Measurements from ENCODE around the gene TUSC2. TPM values are rescaled to one million over a fixed set of nuclear protein-coding genes. Genes with fewer than 3 reads are reported as not detected.

Gene TUSC2
- total and polyA plus RNA-seq, 7 donors, result 23.2 to 54.7 (median 35.5) TPM

DNA sequence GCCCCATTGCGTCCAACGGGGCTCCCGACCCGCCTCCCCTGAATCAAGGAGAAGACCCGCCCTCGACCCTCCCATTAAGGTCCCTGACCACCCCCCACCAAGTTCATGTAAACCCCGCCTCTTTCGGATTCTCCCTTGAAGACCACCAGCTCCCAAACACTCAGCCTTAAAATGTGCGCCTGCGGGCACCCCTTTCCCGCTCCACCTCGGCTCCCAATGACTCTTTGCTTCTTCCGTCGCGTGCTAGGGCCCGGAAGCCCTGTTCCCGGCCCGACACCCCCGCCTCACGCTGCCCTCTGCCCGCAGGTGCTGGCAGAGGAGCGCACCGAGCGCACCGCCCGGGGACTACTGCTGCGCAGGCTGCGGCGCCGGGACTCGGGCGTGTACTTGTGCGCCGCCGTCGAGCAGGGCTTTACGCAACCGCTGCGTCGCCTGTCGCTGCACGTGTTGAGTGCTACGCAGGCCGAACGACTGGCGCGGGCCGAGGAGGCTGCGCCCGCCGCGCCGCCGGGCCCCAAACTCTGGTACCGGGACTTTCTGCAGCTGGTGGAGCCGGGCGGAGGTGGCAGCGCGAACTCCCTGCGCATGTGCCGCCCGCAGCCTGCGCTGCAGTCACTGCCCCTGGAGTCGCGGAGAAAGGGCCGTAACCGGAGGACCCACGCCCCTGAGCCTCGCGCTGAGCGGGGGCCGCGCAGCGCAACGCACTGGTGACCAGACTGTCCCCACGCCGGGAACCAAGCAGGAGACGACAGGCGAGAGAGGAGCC lies 51.8 kb downstream of the TUSC2 start:
- peaks cover 0 to 31% (median 20%) of the 10 kb centered on the region in 4 donors for H3K4me1 ChIP-seq
- H3K4me3 ChIP-seq, result no peak overlapping the region
- H3K27me3 ChIP-seq, result peaks cover 0 to 21% (median 0%) of the 10 kb centered on the region in 3 donors
- H3K27ac ChIP-seq, result no peak overlapping the region
- intact Hi-C loops (cut with DNase I), result no loop called here
- H3K36me3 ChIP-seq, result peaks cover 0 to 11% (median 0%) of the 10 kb centered on the region in 4 donors
- no peak for TF ChIP-seq POLR2A (IDR thresholded peaks at IDR 0.05)
- TF ChIP-seq, protein P1, sequence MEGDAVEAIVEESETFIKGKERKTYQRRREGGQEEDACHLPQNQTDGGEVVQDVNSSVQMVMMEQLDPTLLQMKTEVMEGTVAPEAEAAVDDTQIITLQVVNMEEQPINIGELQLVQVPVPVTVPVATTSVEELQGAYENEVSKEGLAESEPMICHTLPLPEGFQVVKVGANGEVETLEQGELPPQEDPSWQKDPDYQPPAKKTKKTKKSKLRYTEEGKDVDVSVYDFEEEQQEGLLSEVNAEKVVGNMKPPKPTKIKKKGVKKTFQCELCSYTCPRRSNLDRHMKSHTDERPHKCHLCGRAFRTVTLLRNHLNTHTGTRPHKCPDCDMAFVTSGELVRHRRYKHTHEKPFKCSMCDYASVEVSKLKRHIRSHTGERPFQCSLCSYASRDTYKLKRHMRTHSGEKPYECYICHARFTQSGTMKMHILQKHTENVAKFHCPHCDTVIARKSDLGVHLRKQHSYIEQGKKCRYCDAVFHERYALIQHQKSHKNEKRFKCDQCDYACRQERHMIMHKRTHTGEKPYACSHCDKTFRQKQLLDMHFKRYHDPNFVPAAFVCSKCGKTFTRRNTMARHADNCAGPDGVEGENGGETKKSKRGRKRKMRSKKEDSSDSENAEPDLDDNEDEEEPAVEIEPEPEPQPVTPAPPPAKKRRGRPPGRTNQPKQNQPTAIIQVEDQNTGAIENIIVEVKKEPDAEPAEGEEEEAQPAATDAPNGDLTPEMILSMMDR (IDR thresholded peaks at IDR 0.05), result no peak
- no peak for TF ChIP-seq POLR2AphosphoS5 (IDR thresholded peaks at IDR 0.05)
- no peak for DNase-seq
- 47 to 85% methylated on average over 79 of the region's 79 CpGs for WGBS, 2 donors
- no peaks in the 10 kb centered on the region for H3K9me3 ChIP-seq

DNA sequence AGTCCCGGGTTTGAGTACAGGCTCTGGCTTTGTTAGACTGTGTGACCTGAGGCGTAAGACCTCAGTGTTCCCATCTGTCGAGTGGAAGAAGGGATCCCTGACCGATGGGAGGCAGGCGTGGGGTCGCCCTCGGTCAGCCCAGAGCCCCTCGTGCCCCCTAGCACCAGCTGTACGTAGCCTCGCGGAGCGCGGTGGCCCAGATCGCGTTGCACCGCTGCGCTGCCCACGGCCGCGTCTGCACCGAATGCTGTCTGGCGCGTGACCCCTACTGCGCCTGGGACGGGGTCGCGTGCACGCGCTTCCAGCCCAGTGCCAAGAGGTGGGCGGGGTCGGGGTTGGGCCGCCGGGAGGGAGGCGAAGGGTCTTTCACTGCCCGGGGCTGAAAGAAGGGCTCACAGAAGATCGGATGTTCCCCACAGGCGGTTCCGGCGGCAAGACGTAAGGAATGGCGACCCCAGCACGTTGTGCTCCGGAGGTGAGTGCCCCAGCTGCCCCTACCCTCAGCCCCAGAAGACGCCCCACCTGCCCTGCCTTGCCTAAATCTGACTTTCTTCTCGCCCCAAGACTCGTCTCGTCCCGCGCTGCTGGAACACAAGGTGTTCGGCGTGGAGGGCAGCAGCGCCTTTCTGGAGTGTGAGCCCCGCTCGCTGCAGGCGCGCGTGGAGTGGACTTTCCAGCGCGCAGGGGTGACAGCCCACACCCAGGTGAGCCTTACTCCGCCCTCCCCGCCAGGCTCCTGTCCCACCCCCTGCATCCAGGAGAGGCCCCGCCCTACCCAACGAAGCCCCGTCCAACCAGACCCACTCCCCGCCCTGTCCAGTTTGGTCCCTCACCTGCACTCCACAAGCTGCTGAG lies 52.7 kb downstream of the TUSC2 start:
- H3K4me1 ChIP-seq, result peaks cover 0 to 33% (median 20%) of the 10 kb centered on the region in 4 donors
- no peak overlapping the region for H3K27ac ChIP-seq
- H3K4me3 ChIP-seq, result no peak overlapping the region
- no peak for TF ChIP-seq POLR2AphosphoS5 (IDR thresholded peaks at IDR 0.05)
- TF ChIP-seq POLR2A (IDR thresholded peaks at IDR 0.05), result no peak
- no peak for TF ChIP-seq EP300 (IDR thresholded peaks at IDR 0.05)
- TF ChIP-seq, protein P1 (IDR thresholded peaks at IDR 0.05), result no peak
- peak; percentile 64 for DNase-seq
- no peaks in the 10 kb centered on the region for H3K9me3 ChIP-seq
- peaks cover 0 to 21% (median 0%) of the 10 kb centered on the region in 3 donors for H3K27me3 ChIP-seq
- WGBS, 2 donors, result 46 to 80% methylated on average over 65 of the region's 65 CpGs
- peaks cover 0 to 11% (median 0%) of the 10 kb centered on the region in 4 donors for H3K36me3 ChIP-seq
- intact Hi-C loops (cut with DNase I), result no loop called here

Other genes with a start within 250 kb of the TUSC2 start
- 100 to 1,000 TPM; 149 to 294 (median 176) TPM for gene RBM5, start 239.3 kb downstream of the TUSC2 start, total RNA-seq
- gene RBM5, start 239.3 kb downstream of the TUSC2 start, polyA plus RNA-seq, result 10 to 100 TPM; 19.4 to 96.4 (median 33.6) TPM
- 10 to 100 TPM in 1 of 4 donors, 1 to 10 TPM in 3; 5.1 to 11.4 (median 8.0) TPM for gene SEMA3F, start 172.9 kb downstream of the TUSC2 start, total RNA-seq
- 10 to 100 TPM in 1 of 3 donors, 1 to 10 TPM in 1, under 1 TPM in 1; 0.60 to 12.3 (median 1.2) TPM for gene SEMA3F, start 172.9 kb downstream of the TUSC2 start, polyA plus RNA-seq
- gene GNAT1, start 136.6 kb downstream of the TUSC2 start, total RNA-seq, result not detected
- under 1 TPM in 1 of 3 donors, not detected in 2; 0.06 TPM for gene GNAT1, start 136.6 kb downstream of the TUSC2 start, polyA plus RNA-seq
- under 1 TPM in 1 of 4 donors, not detected in 3; 0.28 TPM for gene SLC38A3, start 123.0 kb downstream of the TUSC2 start, total RNA-seq
- under 1 TPM in 1 of 3 donors, not detected in 2; 0.07 TPM for gene SLC38A3, start 123.0 kb downstream of the TUSC2 start, polyA plus RNA-seq
- gene GNAI2, start 92.0 kb downstream of the TUSC2 start, total RNA-seq, result 100 to 1,000 TPM; 149 to 171 (median 163) TPM
- 100 to 1,000 TPM in 1 of 3 donors, 10 to 100 TPM in 2; 43.9 to 125 (median 64.3) TPM for gene GNAI2, start 92.0 kb downstream of the TUSC2 start, polyA plus RNA-seq
- gene SEMA3B, start 59.1 kb downstream of the TUSC2 start, total RNA-seq, result 10 to 100 TPM in 3 of 4 donors, 1 to 10 TPM in 1; 7.9 to 54.6 (median 25.0) TPM
- 10 to 100 TPM; 12.0 to 39.2 (median 15.3) TPM for gene SEMA3B, start 59.1 kb downstream of the TUSC2 start, polyA plus RNA-seq
- not detected for gene LSMEM2, start 49.1 kb downstream of the TUSC2 start, total RNA-seq
- under 1 TPM in 2 of 3 donors, not detected in 1; 0.13 to 0.46 TPM for gene LSMEM2, start 49.1 kb downstream of the TUSC2 start, polyA plus RNA-seq
- gene IFRD2, start 35.8 kb downstream of the TUSC2 start, total RNA-seq, result 10 to 100 TPM; 46.7 to 59.1 (median 52.7) TPM
- 10 to 100 TPM; 24.5 to 73.1 (median 31.2) TPM for gene IFRD2, start 35.8 kb downstream of the TUSC2 start, polyA plus RNA-seq
- 1 to 10 TPM; 2.1 to 8.3 (median 3.4) TPM for gene HYAL3, start 28.8 kb downstream of the TUSC2 start, total RNA-seq
- 1 to 10 TPM in 2 of 3 donors, under 1 TPM in 1; 0.60 to 4.4 (median 2.8) TPM for gene HYAL3, start 28.8 kb downstream of the TUSC2 start, polyA plus RNA-seq
- gene NAA80, start 28.8 kb downstream of the TUSC2 start, total RNA-seq, result 1 to 10 TPM; 3.6 to 9.4 (median 7.6) TPM
- 1 to 10 TPM; 3.5 to 9.5 (median 4.2) TPM for gene NAA80, start 28.8 kb downstream of the TUSC2 start, polyA plus RNA-seq
- gene HYAL1, start 24.6 kb downstream of the TUSC2 start, total RNA-seq, result 1 to 10 TPM; 3.5 to 7.2 (median 4.2) TPM
- gene HYAL1, start 24.6 kb downstream of the TUSC2 start, polyA plus RNA-seq, result 10 to 100 TPM in 1 of 3 donors, 1 to 10 TPM in 2; 2.4 to 15.1 (median 9.5) TPM
- gene HYAL2, start 5.5 kb downstream of the TUSC2 start, total RNA-seq, result 10 to 100 TPM; 41.6 to 62.6 (median 49.4) TPM
- gene HYAL2, start 5.5 kb downstream of the TUSC2 start, polyA plus RNA-seq, result 10 to 100 TPM in 2 of 3 donors, 1 to 10 TPM in 1; 8.6 to 45.8 (median 13.8) TPM
- gene RASSF1, start 12.6 kb upstream of the TUSC2 start, total RNA-seq, result 10 to 100 TPM; 27.4 to 29.8 (median 28.5) TPM
- gene RASSF1, start 12.6 kb upstream of the TUSC2 start, polyA plus RNA-seq, result 10 to 100 TPM; 16.4 to 41.7 (median 21.0) TPM
- gene ZMYND10, start 17.5 kb upstream of the TUSC2 start, total RNA-seq, result 1 to 10 TPM in 1 of 4 donors, not detected in 3; 1.2 TPM
- under 1 TPM in 1 of 3 donors, not detected in 2; 0.77 TPM for gene ZMYND10, start 17.5 kb upstream of the TUSC2 start, polyA plus RNA-seq
- gene NPRL2, start 22.6 kb upstream of the TUSC2 start, total RNA-seq, result 10 to 100 TPM; 19.1 to 28.5 (median 19.2) TPM
- 10 to 100 TPM; 16.8 to 22.2 (median 18.7) TPM for gene NPRL2, start 22.6 kb upstream of the TUSC2 start, polyA plus RNA-seq
- 10 to 100 TPM in 1 of 4 donors, 1 to 10 TPM in 3; 6.8 to 12.7 (median 8.2) TPM for gene CYB561D2, start 22.6 kb upstream of the TUSC2 start, total RNA-seq
- 10 to 100 TPM; 10.8 to 46.0 (median 14.8) TPM for gene CYB561D2, start 22.6 kb upstream of the TUSC2 start, polyA plus RNA-seq
- 10 to 100 TPM; 40.5 to 45.7 (median 44.3) TPM for gene TMEM115, start 31.3 kb upstream of the TUSC2 start, total RNA-seq
- gene TMEM115, start 31.3 kb upstream of the TUSC2 start, polyA plus RNA-seq, result 10 to 100 TPM in 2 of 3 donors, 1 to 10 TPM in 1; 9.5 to 37.4 (median 11.4) TPM
- 1 to 10 TPM in 3 of 4 donors, under 1 TPM in 1; 0.49 to 1.7 (median 1.3) TPM for gene CACNA2D2, start 175.4 kb upstream of the TUSC2 start, total RNA-seq
- gene CACNA2D2, start 175.4 kb upstream of the TUSC2 start, polyA plus RNA-seq, result 1 to 10 TPM in 1 of 3 donors, under 1 TPM in 1, not detected in 1; 0.60 to 1.2 TPM
- gene C3orf18, start 239.5 kb upstream of the TUSC2 start, total RNA-seq, result 10 to 100 TPM; 13.3 to 28.0 (median 16.0) TPM
- gene C3orf18, start 239.5 kb upstream of the TUSC2 start, polyA plus RNA-seq, result 1 to 10 TPM; 1.8 to 4.0 (median 2.3) TPM
- gene HEMK1, start 241.3 kb upstream of the TUSC2 start, total RNA-seq, result 10 to 100 TPM in 1 of 4 donors, 1 to 10 TPM in 3; 5.0 to 13.3 (median 7.2) TPM
- gene HEMK1, start 241.3 kb upstream of the TUSC2 start, polyA plus RNA-seq, result 10 to 100 TPM in 2 of 3 donors, 1 to 10 TPM in 1; 9.6 to 17.7 (median 12.3) TPM